ENCODE results near the gene BTRC. TPM values are rescaled to one million over a fixed set of nuclear protein-coding genes. Genes with fewer than 3 reads are reported as not detected.

Gene BTRC
- total RNA-seq, 1 donor from 2014 or later = 27.5 TPM

DNA sequence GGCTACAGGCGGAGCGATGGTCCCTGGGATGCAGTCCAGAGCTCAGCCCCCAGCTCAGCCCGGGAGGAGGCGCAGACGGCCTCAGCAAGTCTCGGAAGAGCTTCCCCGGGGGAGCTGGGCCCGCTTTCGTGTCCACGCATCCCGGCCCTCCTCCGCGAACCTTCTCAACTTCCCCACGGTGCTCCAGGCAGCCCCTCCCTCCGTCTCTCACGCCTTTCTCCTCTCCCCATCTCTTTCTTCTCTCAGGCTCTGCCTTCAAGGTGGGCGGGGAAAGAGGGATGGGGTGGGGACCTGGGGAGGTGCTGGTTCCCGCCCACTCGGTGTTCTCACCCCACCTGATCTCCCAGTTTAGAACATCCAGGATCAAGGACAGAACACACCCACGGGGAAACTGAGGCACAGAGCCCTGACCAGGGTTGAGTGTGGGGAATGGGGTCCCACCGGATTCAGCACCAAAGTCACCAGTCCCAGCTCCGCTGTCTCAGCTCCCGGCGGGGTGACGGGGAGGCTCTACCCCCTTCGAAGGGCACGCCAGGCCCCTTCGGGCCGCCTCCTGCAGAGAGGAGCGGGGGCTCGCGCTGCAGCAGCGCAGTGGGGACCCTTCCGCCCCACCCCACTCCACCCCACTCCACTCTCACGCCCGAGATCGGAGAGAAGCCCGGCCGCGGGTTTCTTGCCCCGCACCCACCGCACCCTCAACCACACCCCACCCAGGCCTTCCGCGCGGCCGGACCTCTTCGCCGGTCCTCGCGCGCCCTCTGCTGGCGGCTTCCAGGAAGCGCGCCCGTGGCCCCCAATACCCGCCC is 215.9 kb downstream of the BTRC start:
- Mint-ChIP-seq H3K9me3 (ENCODE audit: unreplicated experiment) (no peaks in the 10 kb centered on the region), H3K36me3 (ENCODE audit: low read depth, unreplicated experiment) (no peaks in the 10 kb centered on the region), H3K27me3 (ENCODE audit: unreplicated experiment) (peaks cover 34% of the 10 kb centered on the region), H3K4me1 (ENCODE audit: unreplicated experiment) (peaks cover 2% of the 10 kb centered on the region), H3K4me3 (ENCODE audit: unreplicated experiment) (no peak overlapping the region), H3K27ac (ENCODE audit: unreplicated experiment) (no peak overlapping the region)
- TF ChIP-seq, protein P1, sequence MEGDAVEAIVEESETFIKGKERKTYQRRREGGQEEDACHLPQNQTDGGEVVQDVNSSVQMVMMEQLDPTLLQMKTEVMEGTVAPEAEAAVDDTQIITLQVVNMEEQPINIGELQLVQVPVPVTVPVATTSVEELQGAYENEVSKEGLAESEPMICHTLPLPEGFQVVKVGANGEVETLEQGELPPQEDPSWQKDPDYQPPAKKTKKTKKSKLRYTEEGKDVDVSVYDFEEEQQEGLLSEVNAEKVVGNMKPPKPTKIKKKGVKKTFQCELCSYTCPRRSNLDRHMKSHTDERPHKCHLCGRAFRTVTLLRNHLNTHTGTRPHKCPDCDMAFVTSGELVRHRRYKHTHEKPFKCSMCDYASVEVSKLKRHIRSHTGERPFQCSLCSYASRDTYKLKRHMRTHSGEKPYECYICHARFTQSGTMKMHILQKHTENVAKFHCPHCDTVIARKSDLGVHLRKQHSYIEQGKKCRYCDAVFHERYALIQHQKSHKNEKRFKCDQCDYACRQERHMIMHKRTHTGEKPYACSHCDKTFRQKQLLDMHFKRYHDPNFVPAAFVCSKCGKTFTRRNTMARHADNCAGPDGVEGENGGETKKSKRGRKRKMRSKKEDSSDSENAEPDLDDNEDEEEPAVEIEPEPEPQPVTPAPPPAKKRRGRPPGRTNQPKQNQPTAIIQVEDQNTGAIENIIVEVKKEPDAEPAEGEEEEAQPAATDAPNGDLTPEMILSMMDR (IDR thresholded peaks at IDR 0.05; ENCODE audit: unreplicated experiment) = peak; percentile 97
- peak; percentile 86 for DNase-seq (ENCODE audit: low spot score)

DNA sequence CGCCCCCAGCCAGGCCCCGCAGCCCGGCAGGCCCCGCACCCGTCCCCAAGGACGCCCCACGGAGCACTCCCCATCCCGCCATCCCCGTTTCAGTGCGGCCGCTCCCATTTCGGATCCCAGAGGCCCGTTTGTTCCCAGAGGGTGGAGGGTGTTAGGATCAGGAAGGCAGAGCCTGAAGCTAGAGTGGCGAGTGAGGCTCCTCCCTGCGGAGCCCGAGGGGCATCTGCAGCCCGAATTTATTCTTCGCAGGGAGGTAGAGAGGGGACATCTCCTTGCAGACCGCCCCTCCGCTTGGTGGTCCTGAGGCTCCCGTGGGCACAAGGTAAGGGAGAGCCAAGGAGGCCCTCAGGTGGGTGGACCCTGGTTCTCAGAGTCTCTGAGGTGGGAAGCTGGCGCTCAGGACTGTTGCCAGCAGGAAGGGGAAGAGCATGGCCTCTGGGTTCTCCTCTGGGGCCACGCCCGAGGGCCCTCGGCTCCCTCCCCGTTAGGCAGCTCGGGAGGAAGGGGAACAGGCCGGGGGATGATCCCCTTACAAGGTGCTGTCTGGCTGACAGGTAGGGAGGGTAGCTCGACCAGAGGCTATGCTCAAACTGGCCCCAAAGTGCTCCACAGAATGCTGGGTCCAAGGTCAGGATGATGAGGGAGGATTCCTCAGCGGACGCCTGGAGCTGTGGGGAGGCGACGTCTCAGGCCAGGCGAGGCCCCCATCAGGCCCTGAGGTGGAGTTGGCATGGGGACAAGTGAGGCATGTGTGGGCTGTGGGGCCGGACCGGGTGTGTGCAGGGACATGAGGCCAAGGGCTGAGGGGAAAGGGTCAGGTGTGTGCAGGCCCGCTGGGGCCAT is 216.7 kb downstream of the BTRC start:
- H3K27ac Mint-ChIP-seq (ENCODE audit: unreplicated experiment) = no peak overlapping the region
- no peak for DNase-seq (ENCODE audit: low spot score)
- peaks cover 34% of the 10 kb centered on the region for H3K27me3 Mint-ChIP-seq (ENCODE audit: unreplicated experiment)
- TF ChIP-seq, protein P1 (IDR thresholded peaks at IDR 0.05; ENCODE audit: unreplicated experiment) = peak; percentile 53
- no peaks in the 10 kb centered on the region for H3K9me3 Mint-ChIP-seq (ENCODE audit: unreplicated experiment)
- H3K4me3 Mint-ChIP-seq (ENCODE audit: unreplicated experiment) = no peak overlapping the region
- peaks cover 2% of the 10 kb centered on the region for H3K4me1 Mint-ChIP-seq (ENCODE audit: unreplicated experiment)
- no peaks in the 10 kb centered on the region for H3K36me3 Mint-ChIP-seq (ENCODE audit: low read depth, unreplicated experiment)

DNA sequence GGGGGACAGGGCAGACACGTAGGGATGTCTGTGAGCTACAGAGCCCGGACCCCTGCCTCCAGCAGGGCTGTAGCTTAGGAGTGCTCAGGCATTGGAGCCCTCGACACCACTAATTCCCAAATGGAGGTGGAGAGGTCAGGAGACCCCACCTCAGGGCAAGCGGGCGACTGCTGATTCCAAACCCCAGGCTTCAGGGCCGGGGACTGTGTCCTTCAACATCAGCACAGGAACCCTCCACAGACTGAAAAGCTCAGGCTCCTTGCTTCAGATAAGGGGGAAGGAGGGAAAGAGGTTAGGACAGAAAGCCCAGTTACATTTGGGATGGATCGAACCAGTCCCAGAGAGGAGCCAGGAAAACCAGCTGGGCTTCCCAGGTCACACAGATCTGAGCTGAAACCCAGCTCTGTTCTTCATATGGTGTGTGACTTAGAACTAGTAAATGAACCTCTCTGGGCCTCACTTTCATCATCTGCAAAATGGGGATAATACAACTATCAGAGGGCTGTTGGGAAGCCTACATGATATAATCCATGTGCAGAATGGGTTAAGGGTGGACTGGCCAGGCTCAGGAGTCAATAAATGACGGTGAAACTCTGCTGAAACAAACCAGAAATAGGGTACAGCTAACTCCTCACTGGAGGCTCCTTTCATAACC is 217.4 kb downstream of the BTRC start:
- H3K36me3 Mint-ChIP-seq (ENCODE audit: low read depth, unreplicated experiment) = no peaks in the 10 kb centered on the region
- TF ChIP-seq, protein P1 (IDR thresholded peaks at IDR 0.05; ENCODE audit: unreplicated experiment) = no peak
- H3K27ac Mint-ChIP-seq (ENCODE audit: unreplicated experiment) = no peak overlapping the region
- H3K9me3 Mint-ChIP-seq (ENCODE audit: unreplicated experiment) = no peaks in the 10 kb centered on the region
- peaks cover 2% of the 10 kb centered on the region for H3K4me1 Mint-ChIP-seq (ENCODE audit: unreplicated experiment)
- H3K27me3 Mint-ChIP-seq (ENCODE audit: unreplicated experiment) = peaks cover 28% of the 10 kb centered on the region
- DNase-seq (ENCODE audit: low spot score) = no peak
- no peak overlapping the region for H3K4me3 Mint-ChIP-seq (ENCODE audit: unreplicated experiment)

DNA sequence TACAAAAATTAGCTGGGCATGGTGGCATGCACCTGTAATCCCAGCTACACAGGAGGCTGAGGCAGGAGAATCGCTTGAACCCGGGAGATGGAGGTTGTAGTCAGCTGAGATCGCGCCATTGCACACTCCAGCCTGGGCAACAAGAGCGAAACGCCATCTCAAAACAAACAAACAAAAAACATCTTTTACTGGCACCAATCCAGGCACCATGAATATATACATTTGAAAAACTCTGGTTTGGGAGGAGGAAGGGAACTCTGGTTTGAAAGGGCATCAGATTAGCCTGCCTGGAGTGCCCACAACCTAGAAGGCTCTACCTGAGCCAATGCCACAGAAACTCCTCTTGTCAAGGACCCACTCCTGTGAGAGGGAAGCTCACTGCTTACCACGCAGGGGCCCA is 218.2 kb downstream of the BTRC start:
- Mint-ChIP-seq H3K4me3 (ENCODE audit: unreplicated experiment) (no peak overlapping the region), H3K9me3 (ENCODE audit: unreplicated experiment) (no peaks in the 10 kb centered on the region), H3K27ac (ENCODE audit: unreplicated experiment) (no peak overlapping the region), H3K27me3 (ENCODE audit: unreplicated experiment) (peaks cover 24% of the 10 kb centered on the region), H3K36me3 (ENCODE audit: low read depth, unreplicated experiment) (no peaks in the 10 kb centered on the region), H3K4me1 (ENCODE audit: unreplicated experiment) (no peaks in the 10 kb centered on the region)
- TF ChIP-seq, protein P1 (IDR thresholded peaks at IDR 0.05; ENCODE audit: unreplicated experiment) = no peak
- no peak for DNase-seq (ENCODE audit: low spot score)
